Ishikawa (cell line): Measurements from ENCODE around the gene PROM1.

Experiments
- CEBPB ChIP-seq: IDR thresholded peaks from 2 replicates; pipeline ENCODE4 v1.6.1; 2012
- CREB1 ChIP-seq: IDR thresholded peaks from 2 replicates; pipeline ENCODE4 v1.6.1; 2012; ENCODE audit warnings: low read depth
- EGR1 ChIP-seq: IDR thresholded peaks from 2 replicates; pipeline ENCODE4 v1.6.1; 2012
- EP300 ChIP-seq: IDR thresholded peaks from 2 replicates; pipeline ENCODE4 v1.6.1; 2012; ENCODE audit warnings: borderline replicate concordance
- FOXM1 ChIP-seq: IDR thresholded peaks from 2 replicates; pipeline ENCODE4 v1.6.1; 2012; ENCODE audit warnings: low read depth, borderline replicate concordance
- NFIC ChIP-seq: IDR thresholded peaks from 2 replicates; pipeline ENCODE4 v1.6.1; 2012
- RAD21 ChIP-seq: IDR thresholded peaks from 2 replicates; pipeline ENCODE4 v1.6.1; 2012; ENCODE audit warnings: low read depth
- TAF1 ChIP-seq: IDR thresholded peaks from 2 replicates; pipeline ENCODE4 v1.6.1; 2012; ENCODE audit warnings: low read depth, mild to moderate bottlenecking
- TCF12 ChIP-seq: IDR thresholded peaks from 2 replicates; pipeline ENCODE4 v1.6.1; 2012; ENCODE audit warnings: low read depth
- TEAD4 ChIP-seq: IDR thresholded peaks from 2 replicates; pipeline ENCODE4 v1.6.1; 2012
- YY1 ChIP-seq: IDR thresholded peaks from 2 replicates; pipeline ENCODE4 v1.6.1; 2012; ENCODE audit warnings: low read depth
- ZBTB7A ChIP-seq: IDR thresholded peaks from 2 replicates; pipeline ENCODE4 v1.6.1; 2012; ENCODE audit warnings: low read depth
- TF ChIP-seq, protein P1 (sequence below): IDR thresholded peaks from 2 replicates; pipeline ENCODE4 v1.6.1; 2012
- TF ChIP-seq, protein P2 (sequence below): IDR thresholded peaks from 2 replicates; pipeline ENCODE4 v1.6.1; 2012
- TF ChIP-seq, protein P3 (sequence below): IDR thresholded peaks from 2 replicates; pipeline ENCODE4 v1.6.1; 2012; ENCODE audit warnings: low read depth, mild to moderate bottlenecking

Gene PROM1

DNA sequence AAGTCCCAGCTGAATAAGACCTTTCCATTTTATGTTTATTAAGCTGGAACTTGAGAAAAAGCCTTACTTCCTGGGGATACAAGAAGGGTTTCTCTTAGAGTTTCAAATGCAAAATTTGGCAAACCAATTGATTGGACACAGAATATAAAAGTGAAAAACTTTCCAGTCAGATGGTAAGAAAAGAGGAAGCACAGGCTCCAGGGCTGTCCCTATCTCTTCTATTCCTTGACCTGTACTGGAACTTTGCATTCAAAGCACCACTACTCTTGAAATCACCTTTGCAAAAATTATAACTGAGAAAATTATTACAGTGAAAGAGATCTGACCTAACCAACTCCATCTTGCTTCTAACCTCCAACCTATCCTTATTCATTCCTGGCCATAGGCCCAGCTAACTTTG lies 11.7 kb downstream of the PROM1 start:
- TF ChIP-seq, protein P1, sequence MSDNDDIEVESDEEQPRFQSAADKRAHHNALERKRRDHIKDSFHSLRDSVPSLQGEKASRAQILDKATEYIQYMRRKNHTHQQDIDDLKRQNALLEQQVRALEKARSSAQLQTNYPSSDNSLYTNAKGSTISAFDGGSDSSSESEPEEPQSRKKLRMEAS = no peak
- TF ChIP-seq EGR1 = no peak
- TF ChIP-seq TCF12 = no peak
- TF ChIP-seq, protein P2, sequence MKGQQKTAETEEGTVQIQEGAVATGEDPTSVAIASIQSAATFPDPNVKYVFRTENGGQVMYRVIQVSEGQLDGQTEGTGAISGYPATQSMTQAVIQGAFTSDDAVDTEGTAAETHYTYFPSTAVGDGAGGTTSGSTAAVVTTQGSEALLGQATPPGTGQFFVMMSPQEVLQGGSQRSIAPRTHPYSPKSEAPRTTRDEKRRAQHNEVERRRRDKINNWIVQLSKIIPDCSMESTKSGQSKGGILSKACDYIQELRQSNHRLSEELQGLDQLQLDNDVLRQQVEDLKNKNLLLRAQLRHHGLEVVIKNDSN = no peak
- no peak for TF ChIP-seq RAD21
- TF ChIP-seq TAF1 = no peak
- TF ChIP-seq EP300 = no peak
- no peak for TF ChIP-seq TEAD4
- TF ChIP-seq FOXM1 = no peak
- no peak for TF ChIP-seq CEBPB
- no peak for TF ChIP-seq CREB1
- TF ChIP-seq YY1 = no peak
- TF ChIP-seq, protein P3, sequence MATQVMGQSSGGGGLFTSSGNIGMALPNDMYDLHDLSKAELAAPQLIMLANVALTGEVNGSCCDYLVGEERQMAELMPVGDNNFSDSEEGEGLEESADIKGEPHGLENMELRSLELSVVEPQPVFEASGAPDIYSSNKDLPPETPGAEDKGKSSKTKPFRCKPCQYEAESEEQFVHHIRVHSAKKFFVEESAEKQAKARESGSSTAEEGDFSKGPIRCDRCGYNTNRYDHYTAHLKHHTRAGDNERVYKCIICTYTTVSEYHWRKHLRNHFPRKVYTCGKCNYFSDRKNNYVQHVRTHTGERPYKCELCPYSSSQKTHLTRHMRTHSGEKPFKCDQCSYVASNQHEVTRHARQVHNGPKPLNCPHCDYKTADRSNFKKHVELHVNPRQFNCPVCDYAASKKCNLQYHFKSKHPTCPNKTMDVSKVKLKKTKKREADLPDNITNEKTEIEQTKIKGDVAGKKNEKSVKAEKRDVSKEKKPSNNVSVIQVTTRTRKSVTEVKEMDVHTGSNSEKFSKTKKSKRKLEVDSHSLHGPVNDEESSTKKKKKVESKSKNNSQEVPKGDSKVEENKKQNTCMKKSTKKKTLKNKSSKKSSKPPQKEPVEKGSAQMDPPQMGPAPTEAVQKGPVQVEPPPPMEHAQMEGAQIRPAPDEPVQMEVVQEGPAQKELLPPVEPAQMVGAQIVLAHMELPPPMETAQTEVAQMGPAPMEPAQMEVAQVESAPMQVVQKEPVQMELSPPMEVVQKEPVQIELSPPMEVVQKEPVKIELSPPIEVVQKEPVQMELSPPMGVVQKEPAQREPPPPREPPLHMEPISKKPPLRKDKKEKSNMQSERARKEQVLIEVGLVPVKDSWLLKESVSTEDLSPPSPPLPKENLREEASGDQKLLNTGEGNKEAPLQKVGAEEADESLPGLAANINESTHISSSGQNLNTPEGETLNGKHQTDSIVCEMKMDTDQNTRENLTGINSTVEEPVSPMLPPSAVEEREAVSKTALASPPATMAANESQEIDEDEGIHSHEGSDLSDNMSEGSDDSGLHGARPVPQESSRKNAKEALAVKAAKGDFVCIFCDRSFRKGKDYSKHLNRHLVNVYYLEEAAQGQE = no peak
- no peak for TF ChIP-seq NFIC
- TF ChIP-seq ZBTB7A = no peak

DNA sequence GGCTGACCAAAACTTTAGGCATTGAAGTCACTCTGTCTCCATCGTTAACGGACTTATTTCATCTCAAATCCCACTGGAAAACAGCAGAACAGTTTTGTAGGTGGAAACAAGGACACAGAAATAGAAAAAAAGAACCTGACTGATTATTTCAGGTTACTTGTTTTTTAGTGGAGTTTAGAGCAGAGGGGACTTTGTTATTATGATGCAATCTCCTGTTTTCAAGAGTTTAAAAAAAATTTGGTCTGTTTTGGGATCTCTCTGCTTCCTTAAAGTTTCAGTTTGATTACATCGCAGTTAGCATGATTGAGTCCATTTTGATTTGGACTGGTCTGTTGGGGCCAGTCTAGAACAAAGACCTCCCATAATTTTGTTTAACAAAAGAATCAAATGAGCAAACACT lies 13.6 kb downstream of the PROM1 start:
- TF ChIP-seq TCF12 = no peak
- TF ChIP-seq, protein P3 = no peak

DNA sequence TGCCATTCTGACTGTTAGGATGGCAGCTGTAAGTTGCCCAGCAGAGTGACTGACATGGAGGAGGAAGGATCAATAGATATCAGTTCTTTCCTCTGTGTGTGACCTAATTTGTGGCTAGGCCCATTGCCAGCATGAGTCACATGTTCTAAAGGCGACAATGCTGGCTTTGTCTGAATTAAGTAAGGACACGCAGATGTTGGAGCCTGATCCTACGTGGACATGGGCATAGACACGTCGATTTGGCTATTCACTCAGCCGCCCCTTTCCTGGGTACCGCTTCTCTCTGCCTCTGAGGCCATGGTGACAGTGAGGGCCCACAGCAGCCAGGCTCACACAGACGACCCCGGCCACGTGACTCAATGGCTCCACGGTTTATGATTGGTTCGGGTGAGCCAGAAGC lies 16.3 kb downstream of the PROM1 start:
- no peak for TF ChIP-seq EGR1
- no peak for TF ChIP-seq CREB1
- TF ChIP-seq RAD21 = no peak
- TF ChIP-seq, protein P2 = no peak
- no peak for TF ChIP-seq YY1
- TF ChIP-seq NFIC = no peak
- TF ChIP-seq TAF1 = no peak
- TF ChIP-seq, protein P1 = no peak
- no peak for TF ChIP-seq FOXM1

DNA sequence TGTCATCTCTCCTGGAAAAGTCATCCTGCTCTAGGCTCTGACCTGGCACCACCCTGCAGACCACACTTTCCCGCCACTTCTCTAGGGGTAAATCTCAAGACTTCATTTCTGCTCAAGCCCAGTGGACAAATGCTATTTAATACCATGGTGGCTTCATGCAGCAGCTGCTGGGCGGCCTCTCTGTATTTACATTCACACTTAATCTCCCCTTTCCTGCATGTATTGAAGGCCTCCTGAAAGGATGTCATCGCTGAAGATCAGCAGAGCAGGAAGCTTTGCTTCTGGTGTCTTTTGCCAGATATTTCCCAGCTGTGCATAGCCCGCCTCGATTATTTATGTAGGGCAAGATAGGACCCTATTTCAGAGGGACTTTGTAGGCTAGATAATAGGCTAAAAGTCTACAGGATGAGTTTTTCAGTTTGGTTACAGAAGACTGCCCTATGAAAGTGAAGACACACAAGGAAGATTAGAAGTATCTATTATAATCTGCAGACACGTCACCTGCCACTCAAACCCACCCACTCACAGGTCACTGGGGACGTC lies 17.2 kb downstream of the PROM1 start:
- no peak for TF ChIP-seq TEAD4
- TF ChIP-seq TAF1 = no peak
- TF ChIP-seq CREB1 = no peak
- no peak for TF ChIP-seq RAD21
- TF ChIP-seq, protein P2 = no peak
- TF ChIP-seq, protein P3 = no peak
- no peak for TF ChIP-seq TCF12
- TF ChIP-seq EP300 = no peak
- no peak for TF ChIP-seq NFIC
- TF ChIP-seq YY1 = no peak
- TF ChIP-seq FOXM1 = no peak
- no peak for TF ChIP-seq EGR1
- TF ChIP-seq ZBTB7A = no peak
- no peak for TF ChIP-seq CEBPB
- TF ChIP-seq, protein P1 = no peak
